ENCODE measurements around the gene ADRM1. TPM values are rescaled to one million over a fixed set of nuclear protein-coding genes. Genes with fewer than 3 reads are reported as not detected.

ADRM1 gene
- total and polyA plus RNA-seq, 10 of the 15 experiments (the other 5 are each of a cell fraction or from before 2014, with no cell fraction given): 3.4 to 213 (median 95.9) TPM

GRCh38 chr20:62347445-62347844 is 44.6 kb downstream of the ADRM1 start:
- H2AFZ ChIP-seq (ENCODE audit: control insufficient read depth, low read depth, low read length): no peak overlapping the region
- H3K4me2 ChIP-seq (ENCODE audit: control insufficient read depth, insufficient read depth): no peak overlapping the region
- ChIA-PET RAD21 (ENCODE audit: unreplicated experiment) (no interaction called here), POLR2A (no interaction called here), SMC1A (ENCODE audit: uncharacterized antibody, unreplicated experiment) (no interaction called here), CTCF (no interaction called here)
- H3K9me3 ChIP-seq (replicated peaks; ENCODE audit: control insufficient read depth, insufficient read depth, low read length): no peaks in the 10 kb centered on the region; the same call in 2 of the 3 replicates
- ATAC-seq (no peak), FAIRE-seq (no peak), DNase-seq (ENCODE audit: low read depth, low spot score) (no peak)
- in situ Hi-C loops (cut with MboI) (no loop called here), intact Hi-C loops (cut with micrococcal nuclease; ENCODE audit: unreplicated experiment) (no loop called here)
- WGBS (ENCODE audit: insufficient coverage, insufficient replicate concordance, low lambda C conversion rate, missing lambda C conversion rate): 46% methylated on average over 9 of the region's 9 CpGs
- H3K79me2 ChIP-seq (ENCODE audit: control insufficient read depth, insufficient read depth, low read length): no peaks in the 10 kb centered on the region
- no peak overlapping the region for H3K27ac ChIP-seq (ENCODE audit: control insufficient read depth, insufficient read depth)
- no peak overlapping the region for H3K4me3 ChIP-seq
- H3K27me3 ChIP-seq (replicated peaks in 1 of 2; ENCODE audit: control insufficient read depth in 2 of 2, insufficient read depth in 2 of 2, low read length in 1 of 2): no peaks in the 10 kb centered on the region
- no peak overlapping the region for H3K9ac ChIP-seq (ENCODE audit: control insufficient read depth, insufficient read depth, low read length)
- no peaks in the 10 kb centered on the region; a peak in 1 of 4 replicates for H3K36me3 ChIP-seq (ENCODE audit: control insufficient read depth in 2 of 2, insufficient read depth in 2 of 2, low read length in 1 of 2)
- H4K20me1 ChIP-seq (ENCODE audit: control insufficient read depth, insufficient read depth): no peaks in the 10 kb centered on the region
- BruUV-seq (replicated peaks): no TSS peak
- no peak for TF ChIP-seq SREBF2 (IDR thresholded peaks at IDR 0.05; ENCODE audit: low read length)
- TF ChIP-seq ZBTB11 (CRISPR knock-in tag; IDR thresholded peaks at IDR 0.05): no peak
- no peak for TF ChIP-seq HCFC1 (IDR thresholded peaks at IDR 0.05; ENCODE audit: low read length)
- no peak for TF ChIP-seq POLR2AphosphoS2 (IDR thresholded peaks at IDR 0.05; ENCODE audit: low read depth, low read length)
- TF ChIP-seq MTA3 (IDR thresholded peaks at IDR 0.05; ENCODE audit: borderline replicate concordance, low read length): no peak
- TF ChIP-seq POLR2AphosphoS5 (IDR thresholded peaks at IDR 0.05; ENCODE audit: low read length): no peak
- TF ChIP-seq CREM (IDR thresholded peaks at IDR 0.05; ENCODE audit: low read depth): no peak
- no peak for TF ChIP-seq CUX1 (IDR thresholded peaks at IDR 0.05; ENCODE audit: insufficient replicate concordance, low read depth, low read length)
- no peak for TF ChIP-seq SUZ12 (IDR thresholded peaks at IDR 0.05; ENCODE audit: unreplicated experiment)
- TF ChIP-seq RB1 (IDR thresholded peaks at IDR 0.05; ENCODE audit: borderline replicate concordance): no peak
- TF ChIP-seq HDAC6 (IDR thresholded peaks at IDR 0.05; ENCODE audit: unreplicated experiment): no peak
- no peaks in the 10 kb centered on the region for H3K4me1 ChIP-seq (ENCODE audit: control insufficient read depth, insufficient read depth, low read length)
